Kidney (tissue), 14 donors: Measurements from ENCODE around the gene ORC3. TPM values are rescaled to one million over a fixed set of nuclear protein-coding genes. Genes with fewer than 3 reads are reported as not detected.

Experiments used
- DNase-seq, 5 donors: peaks; one replicate each; pipeline ENCODE4 v3.0.0-alpha.2; 2013 to 2020
- FAIRE-seq: peaks from 2 replicates; lab custom pipeline; 2012; peaks lifted over from hg19 to GRCh38; lab: Jason Lieb, UNC
- H3K27ac ChIP-seq, 2 donors: one replicate each; pipeline ENCODE4 v1.7.0; 2013; ENCODE audit warnings: low read depth in 2 of 2, low read length in 2 of 2, inconsistent platforms in 1 of 2
- H3K27me3 ChIP-seq: one replicate; pipeline ENCODE4 v1.7.1; 2013; ENCODE audit warnings: low read length, inconsistent platforms; ENCODE audit not compliant: control insufficient read depth, insufficient read depth
- H3K36me3 ChIP-seq, 3 donors: one replicate each; pipeline versions ENCODE4 v1.7.0 to v1.7.1; 2013; ENCODE audit warnings: low read length in 3 of 3, control low read depth in 1 of 3, inconsistent platforms in 1 of 3; ENCODE audit not compliant: insufficient read depth in 3 of 3, control insufficient read depth in 2 of 3
- H3K4me1 ChIP-seq, 3 donors: one replicate each; pipeline versions ENCODE4 v1.7.0 to v1.7.1; 2013; ENCODE audit warnings: low read length in 3 of 3, inconsistent platforms in 1 of 3, low read depth in 1 of 3; ENCODE audit not compliant: control insufficient read depth in 2 of 3, insufficient read depth in 2 of 3
- H3K4me3 ChIP-seq, 3 donors: one replicate each; pipeline versions ENCODE4 v1.7.0 to v1.8.1; 2013; ENCODE audit warnings: low read length in 3 of 3, control low read depth in 1 of 3, inconsistent platforms in 1 of 3
- H3K9ac ChIP-seq, 3 donors: one replicate each; pipeline versions ENCODE4 v1.7.0 to v1.7.1; 2013; ENCODE audit warnings: low read length in 3 of 3, control low read depth in 1 of 3, inconsistent platforms in 1 of 3
- H3K9me3 ChIP-seq, 3 donors: one replicate each; pipeline versions ENCODE4 v1.7.0 to v1.7.1; 2013; ENCODE audit warnings: low read length in 3 of 3, control low read depth in 1 of 3, inconsistent platforms in 1 of 3; ENCODE audit not compliant: control insufficient read depth in 2 of 3, insufficient read depth in 1 of 3
- CTCF ChIP-seq: IDR thresholded peaks from 3 replicates; pipeline ENCODE4 v1.5.1; 2012; ENCODE audit warnings: mild to moderate bottlenecking, moderate library complexity, borderline replicate concordance; ENCODE audit not compliant: insufficient read depth; ENCODE audit errors: extremely low read depth
- intact Hi-C: fragments of 100-400 bp; cut with DNase I; formaldehyde crosslinking; loops from one replicate; pipeline ENCODE4 v1.11.1; 2022
- polyA plus RNA-seq: library from polyadenylated mRNA; stranded (reverse); fragments of 350-450 nt; fragmentation: Illumina TruSeq; extraction: RNeasy Lipid Tissue Mini Kit (QIAGEN cat#74804); gene quantifications from one replicate; pipeline ENCODE4 v1.2.3, GENCODE V29; 2014; ENCODE audit warnings: low read depth, low replicate concordance; ENCODE audit not compliant: insufficient read depth
- total RNA-seq: library from RNA; stranded (reverse); fragmentation: NEBNext Ultra II Directional; extraction: Animal tissue kit (Norgen Biotek cat#: 25700); gene quantifications from one replicate; pipeline ENCODE4 v1.2.1, GENCODE V29; 2021
- donor health status: control.
- donor health status: control.
- donor health status: control.
- donor health status: control.
- donor health status: control.
- donor health status: DM: yes; HTN: yes; CAD: no.
- donor health status: Normal renal cell carcinoma (clear cell type).

The ORC3 gene
- total and polyA plus RNA-seq, 2 donors from 2014 or later, result 16.4 to 22.7 TPM

GRCh38 chr6:87698547-87699006 lies 108.6 kb downstream of the ORC3 start:
- FAIRE-seq, result peak; percentile 6
- Histone ChIP-seq H3K27ac (no peak overlapping the region), H3K4me1 (peaks cover 8 to 12% (median 10%) of the 10 kb centered on the region in 3 donors), H3K9me3 (no peaks in the 10 kb centered on the region), H3K9ac (peak overlapping the region in 2 of 3 donors; percentile 10 to 27), H3K27me3 (no peaks in the 10 kb centered on the region), H3K4me3 (peak overlapping the region; percentile 48 to 90 (median 79)), H3K36me3 (no peaks in the 10 kb centered on the region)
- intact Hi-C loops, result no loop called here
- no peak for DNase-seq
- no peak for TF ChIP-seq CTCF

- H3K4me3 ChIP-seq, result peak overlapping the region; percentile 79 to 90 (median 86)
- no peak for FAIRE-seq
Observed at GRCh38 chr6:87699576-87699975, 109.6 kb downstream of the ORC3 start.

GRCh38 chr6:87700397-87701343 lies 110.7 kb downstream of the ORC3 start:
- H3K4me1 ChIP-seq, result peaks cover 8 to 12% (median 8%) of the 10 kb centered on the region in 3 donors
- DNase-seq (peak in 4 of 5 donors; percentile 60 to 83 (median 80)), FAIRE-seq (no peak)
- peak overlapping the region; percentile 61 to 99 (median 89) for H3K9ac ChIP-seq
- TF ChIP-seq CTCF, result no peak
- H3K36me3 ChIP-seq, result no peaks in the 10 kb centered on the region
- intact Hi-C loops, result no loop called here
- H3K9me3 ChIP-seq, result no peaks in the 10 kb centered on the region
- H3K4me3 ChIP-seq, result peak overlapping the region; percentile 79 to 90 (median 86)
- peak overlapping the region; percentile 97 to 99 for H3K27ac ChIP-seq
- no peaks in the 10 kb centered on the region for H3K27me3 ChIP-seq

More at GRCh38 chr6:87699576-87699975, 109.6 kb downstream of the ORC3 start:
- H3K4me1 ChIP-seq, result peaks cover 8 to 12% (median 10%) of the 10 kb centered on the region in 3 donors
- H3K9me3 ChIP-seq, result no peaks in the 10 kb centered on the region
- H3K27ac ChIP-seq, result peak overlapping the region in 1 of 2 donors; percentile 23
- peak overlapping the region; percentile 10 to 89 (median 63) for H3K9ac ChIP-seq
- TF ChIP-seq CTCF, result no peak
- no peaks in the 10 kb centered on the region for H3K36me3 ChIP-seq
- DNase-seq, result no peak
- intact Hi-C loops, result no loop called here
- H3K27me3 ChIP-seq, result no peaks in the 10 kb centered on the region
